ENCODE data around the gene NONO. TPM values are rescaled to one million over a fixed set of nuclear protein-coding genes. Genes with fewer than 3 reads are reported as not detected.
"Not testable (repeated sequence)": the region's sequence is repeated elsewhere in the genome, so short reads cannot be mapped to it uniquely, and the experiment has no call there.

Gene NONO
- total RNA-seq, 1 experiment from 2014 or later = 576 TPM

GRCh38 chrX:71256051-71256450 is 27.4 kb upstream of the NONO start:
- no peak for DNase-seq
- BruUV-seq (replicated peaks) = no TSS peak
- H3K4me3 Mint-ChIP-seq (ENCODE audit: low read depth, unreplicated experiment) = peak overlapping the region; percentile 70
- TF ChIP-seq CTCF (IDR thresholded peaks at IDR 0.05; ENCODE audit: unreplicated experiment) = no peak
- H3K36me3 Mint-ChIP-seq (ENCODE audit: insufficient read depth, unreplicated experiment) = peaks cover 25% of the 10 kb centered on the region
- peak overlapping the region; percentile 76 for H3K27ac Mint-ChIP-seq (ENCODE audit: unreplicated experiment)
- intact Hi-C loops (cut with micrococcal nuclease; ENCODE audit: unreplicated experiment) = no loop called here
- H3K9me3 Mint-ChIP-seq (ENCODE audit: low read depth, unreplicated experiment) = no peaks in the 10 kb centered on the region
- CTCF ChIA-PET = no interaction called here
- no peaks in the 10 kb centered on the region for H3K27me3 Mint-ChIP-seq (ENCODE audit: unreplicated experiment)
- H3K4me1 Mint-ChIP-seq (ENCODE audit: low read depth, unreplicated experiment) = peaks cover 11% of the 10 kb centered on the region

GRCh38 chrX:71256856-71257255 is 26.6 kb upstream of the NONO start:
- no peak for TF ChIP-seq CTCF (IDR thresholded peaks at IDR 0.05; ENCODE audit: unreplicated experiment)

GRCh38 chrX:71268624-71269023 is 14.8 kb upstream of the NONO start:
- not testable (repeated sequence) for BruUV-seq (replicated peaks)

More at GRCh38 chrX:71256856-71257255, 26.6 kb upstream of the NONO start:
- H3K27ac Mint-ChIP-seq (ENCODE audit: unreplicated experiment) = no peak overlapping the region
- intact Hi-C loops (cut with micrococcal nuclease; ENCODE audit: unreplicated experiment) = no loop called here
- BruUV-seq (replicated peaks) = no TSS peak
- CTCF ChIA-PET = no interaction called here
- no peaks in the 10 kb centered on the region for H3K27me3 Mint-ChIP-seq (ENCODE audit: unreplicated experiment)
- H3K4me1 Mint-ChIP-seq (ENCODE audit: low read depth, unreplicated experiment) = peaks cover 11% of the 10 kb centered on the region
- H3K36me3 Mint-ChIP-seq (ENCODE audit: insufficient read depth, unreplicated experiment) = peaks cover 23% of the 10 kb centered on the region
- no peaks in the 10 kb centered on the region for H3K9me3 Mint-ChIP-seq (ENCODE audit: low read depth, unreplicated experiment)
- no peak for DNase-seq
- no peak overlapping the region for H3K4me3 Mint-ChIP-seq (ENCODE audit: low read depth, unreplicated experiment)

GRCh38 chrX:71269801-71270395 is 13.5 kb upstream of the NONO start:
- no peak for DNase-seq
- BruUV-seq (replicated peaks) = no TSS peak
- intact Hi-C loops (cut with micrococcal nuclease; ENCODE audit: unreplicated experiment) = no loop called here
- H3K4me3 Mint-ChIP-seq (ENCODE audit: low read depth, unreplicated experiment) = no peak overlapping the region
- no peaks in the 10 kb centered on the region for H3K9me3 Mint-ChIP-seq (ENCODE audit: low read depth, unreplicated experiment)
- CTCF ChIA-PET = no interaction called here
- no peaks in the 10 kb centered on the region for H3K36me3 Mint-ChIP-seq (ENCODE audit: insufficient read depth, unreplicated experiment)
- H3K27ac Mint-ChIP-seq (ENCODE audit: unreplicated experiment) = no peak overlapping the region
- TF ChIP-seq CTCF (IDR thresholded peaks at IDR 0.05; ENCODE audit: unreplicated experiment) = no peak
- no peaks in the 10 kb centered on the region for H3K4me1 Mint-ChIP-seq (ENCODE audit: low read depth, unreplicated experiment)
- H3K27me3 Mint-ChIP-seq (ENCODE audit: unreplicated experiment) = no peaks in the 10 kb centered on the region

More at GRCh38 chrX:71268624-71269023, 14.8 kb upstream of the NONO start:
- DNase-seq; H3K27ac Mint-ChIP-seq (ENCODE audit: unreplicated experiment); H3K4me1 Mint-ChIP-seq (ENCODE audit: low read depth, unreplicated experiment); intact Hi-C loops (cut with micrococcal nuclease; ENCODE audit: unreplicated experiment); H3K27me3 Mint-ChIP-seq (ENCODE audit: unreplicated experiment); H3K4me3 Mint-ChIP-seq (ENCODE audit: low read depth, unreplicated experiment); H3K36me3 Mint-ChIP-seq (ENCODE audit: insufficient read depth, unreplicated experiment); H3K9me3 Mint-ChIP-seq (ENCODE audit: low read depth, unreplicated experiment); CTCF ChIA-PET: not testable (repeated sequence)

- DNase-seq; CTCF ChIA-PET; H3K4me1 Mint-ChIP-seq (ENCODE audit: low read depth, unreplicated experiment); BruUV-seq (replicated peaks); H3K4me3 Mint-ChIP-seq (ENCODE audit: low read depth, unreplicated experiment); H3K27me3 Mint-ChIP-seq (ENCODE audit: unreplicated experiment); intact Hi-C loops (cut with micrococcal nuclease; ENCODE audit: unreplicated experiment); H3K36me3 Mint-ChIP-seq (ENCODE audit: insufficient read depth, unreplicated experiment); H3K9me3 Mint-ChIP-seq (ENCODE audit: low read depth, unreplicated experiment); H3K27ac Mint-ChIP-seq (ENCODE audit: unreplicated experiment): not testable (repeated sequence)
Measured at GRCh38 chrX:71272313-71272712, 11.1 kb upstream of the NONO start.

- CTCF ChIA-PET = interaction anchor here (0.6 kb wide), 1 partner anchor 102 kb away, joined by 3 read pairs; no protein-coding TSS in a partner anchor
- H3K36me3 Mint-ChIP-seq (ENCODE audit: insufficient read depth, unreplicated experiment) = peaks cover 36% of the 10 kb centered on the region
- H3K27ac Mint-ChIP-seq (ENCODE audit: unreplicated experiment); H3K9me3 Mint-ChIP-seq (ENCODE audit: low read depth, unreplicated experiment); H3K4me3 Mint-ChIP-seq (ENCODE audit: low read depth, unreplicated experiment); H3K4me1 Mint-ChIP-seq (ENCODE audit: low read depth, unreplicated experiment); BruUV-seq (replicated peaks); intact Hi-C loops (cut with micrococcal nuclease; ENCODE audit: unreplicated experiment); DNase-seq: not testable (repeated sequence)
- H3K27me3 Mint-ChIP-seq (ENCODE audit: unreplicated experiment) = peaks cover 12% of the 10 kb centered on the region
Measured at GRCh38 chrX:71281300-71281699, 2.1 kb upstream of the NONO start.
